Activated naive CD8-positive, alpha-beta T cell treated with anti-CD3 and anti-CD28 coated beads, Interleukin-2, amount 50 U/mL, for 24 hours (primary cell): ENCODE data around the gene FNBP1.
A peak's percentile ranks its signal among the peaks of the same experiment; 100 is the strongest.

ENCODE experiments used
- ATAC-seq: fragments of 150-1000 bp; cut with Tn5 transposase; one replicate; pipeline ENCODE4 v1.10.0; 2021
- DNase-seq: peaks from one replicate; pipeline ENCODE4 v3.0.0; 2021
- H3K27ac Mint-ChIP-seq: one replicate; pipeline ENCODE4 v1.8.0; 2021; ENCODE audit warnings: mild to moderate bottlenecking, mixed read lengths
- H3K27me3 Mint-ChIP-seq: one replicate; pipeline ENCODE4 v1.8.0; 2021; ENCODE audit warnings: mixed read lengths
- H3K36me3 Mint-ChIP-seq: one replicate; pipeline ENCODE4 v1.8.0; 2021; ENCODE audit warnings: low read depth, mixed read lengths
- H3K4me1 Mint-ChIP-seq: one replicate; pipeline ENCODE4 v1.8.0; 2021; ENCODE audit warnings: mixed read lengths
- H3K4me3 Mint-ChIP-seq: one replicate; pipeline ENCODE4 v1.8.0; 2021; ENCODE audit warnings: mild to moderate bottlenecking, moderate library complexity, mixed read lengths
- H3K9me3 Mint-ChIP-seq: one replicate; pipeline ENCODE4 v1.8.0; 2021; ENCODE audit warnings: mixed read lengths

Gene FNBP1

GRCh38 chr9:129864991-129865647, 177.9 kb downstream of the FNBP1 start:
- ATAC-seq (no peak), DNase-seq (no peak)
- peaks cover 84% of the 10 kb centered on the region for H3K4me1 Mint-ChIP-seq
- peaks cover 36% of the 10 kb centered on the region for H3K36me3 Mint-ChIP-seq
- H3K4me3 Mint-ChIP-seq = no peak overlapping the region
- H3K27me3 Mint-ChIP-seq = no peaks in the 10 kb centered on the region
- H3K9me3 Mint-ChIP-seq = no peaks in the 10 kb centered on the region
- peak overlapping the region; percentile 89 for H3K27ac Mint-ChIP-seq

GRCh38 chr9:129863059-129863690, 179.8 kb downstream of the FNBP1 start:
- peaks cover 42% of the 10 kb centered on the region for H3K36me3 Mint-ChIP-seq
- peaks cover 72% of the 10 kb centered on the region for H3K4me1 Mint-ChIP-seq
- H3K9me3 Mint-ChIP-seq = no peaks in the 10 kb centered on the region
- H3K4me3 Mint-ChIP-seq = peak overlapping the region; percentile 44
- peak overlapping the region; percentile 85 for H3K27ac Mint-ChIP-seq
- ATAC-seq (peak; percentile 88), DNase-seq (peak; percentile 75)
- no peaks in the 10 kb centered on the region for H3K27me3 Mint-ChIP-seq

GRCh38 chr9:129861447-129861827, 181.6 kb downstream of the FNBP1 start:
- Mint-ChIP-seq H3K27me3 (no peaks in the 10 kb centered on the region), H3K36me3 (peaks cover 48% of the 10 kb centered on the region), H3K4me3 (no peak overlapping the region), H3K4me1 (peaks cover 64% of the 10 kb centered on the region), H3K9me3 (no peaks in the 10 kb centered on the region), H3K27ac (peak overlapping the region; percentile 82)
- no peak for ATAC-seq
- no peak for DNase-seq

- H3K27me3 Mint-ChIP-seq = no peaks in the 10 kb centered on the region
- DNase-seq (peak; percentile 56), ATAC-seq (peak; percentile 74)
- H3K27ac Mint-ChIP-seq = peak overlapping the region; percentile 82
- no peaks in the 10 kb centered on the region for H3K9me3 Mint-ChIP-seq
- peak overlapping the region; percentile 5 for H3K4me3 Mint-ChIP-seq
- peaks cover 49% of the 10 kb centered on the region for H3K36me3 Mint-ChIP-seq
- peaks cover 63% of the 10 kb centered on the region for H3K4me1 Mint-ChIP-seq
These were observed 182.1 kb downstream of the FNBP1 start for GRCh38 chr9:129860653-129861446.

- H3K4me1 Mint-ChIP-seq = peaks cover 69% of the 10 kb centered on the region
- H3K27ac Mint-ChIP-seq = no peak overlapping the region
- no peaks in the 10 kb centered on the region for H3K9me3 Mint-ChIP-seq
- no peaks in the 10 kb centered on the region for H3K27me3 Mint-ChIP-seq
- ATAC-seq = no peak
- no peak overlapping the region for H3K4me3 Mint-ChIP-seq
- DNase-seq = no peak
- peaks cover 52% of the 10 kb centered on the region for H3K36me3 Mint-ChIP-seq
These were observed 184.6 kb downstream of the FNBP1 start for GRCh38 chr9:129858167-129858962.

GRCh38 chr9:129857207-129857606, 185.8 kb downstream of the FNBP1 start:
- Mint-ChIP-seq H3K27ac (no peak overlapping the region), H3K4me1 (peaks cover 65% of the 10 kb centered on the region), H3K9me3 (no peaks in the 10 kb centered on the region), H3K27me3 (no peaks in the 10 kb centered on the region), H3K4me3 (no peak overlapping the region), H3K36me3 (peaks cover 51% of the 10 kb centered on the region)
- ATAC-seq (no peak), DNase-seq (no peak)

- DNase-seq = no peak
- Mint-ChIP-seq H3K27ac (peak overlapping the region; percentile 87), H3K4me1 (peaks cover 40% of the 10 kb centered on the region), H3K4me3 (peak overlapping the region; percentile 52), H3K9me3 (no peaks in the 10 kb centered on the region), H3K27me3 (no peaks in the 10 kb centered on the region), H3K36me3 (peaks cover 52% of the 10 kb centered on the region)
- peak; percentile 65 for ATAC-seq
These were observed 188.3 kb downstream of the FNBP1 start for GRCh38 chr9:129854588-129855110.

GRCh38 chr9:129853614-129854013, 189.4 kb downstream of the FNBP1 start:
- H3K27ac Mint-ChIP-seq = peak overlapping the region; percentile 87
- peaks cover 41% of the 10 kb centered on the region for H3K4me1 Mint-ChIP-seq
- H3K27me3 Mint-ChIP-seq = no peaks in the 10 kb centered on the region
- no peak overlapping the region for H3K4me3 Mint-ChIP-seq
- DNase-seq (no peak), ATAC-seq (no peak)
- peaks cover 49% of the 10 kb centered on the region for H3K36me3 Mint-ChIP-seq
- H3K9me3 Mint-ChIP-seq = no peaks in the 10 kb centered on the region

- DNase-seq (no peak), ATAC-seq (no peak)
- H3K4me1 Mint-ChIP-seq = peaks cover 42% of the 10 kb centered on the region
- no peak overlapping the region for H3K27ac Mint-ChIP-seq
- no peak overlapping the region for H3K4me3 Mint-ChIP-seq
- H3K9me3 Mint-ChIP-seq = no peaks in the 10 kb centered on the region
- H3K36me3 Mint-ChIP-seq = peaks cover 46% of the 10 kb centered on the region
- no peaks in the 10 kb centered on the region for H3K27me3 Mint-ChIP-seq
These were observed 190.4 kb downstream of the FNBP1 start for GRCh38 chr9:129852579-129852978.

GRCh38 chr9:129851821-129852220, 191.2 kb downstream of the FNBP1 start:
- no peak for DNase-seq
- Mint-ChIP-seq H3K4me1 (peaks cover 38% of the 10 kb centered on the region), H3K27ac (no peak overlapping the region)

GRCh38 chr9:129850821-129851550, 192.0 kb downstream of the FNBP1 start:
- Mint-ChIP-seq H3K4me1 (peaks cover 30% of the 10 kb centered on the region), H3K27me3 (no peaks in the 10 kb centered on the region), H3K4me3 (no peak overlapping the region), H3K27ac (no peak overlapping the region), H3K9me3 (no peaks in the 10 kb centered on the region), H3K36me3 (peaks cover 34% of the 10 kb centered on the region)
- DNase-seq (no peak), ATAC-seq (no peak)

More at GRCh38 chr9:129851821-129852220, 191.2 kb downstream of the FNBP1 start:
- H3K9me3 Mint-ChIP-seq = no peaks in the 10 kb centered on the region
- H3K36me3 Mint-ChIP-seq = peaks cover 41% of the 10 kb centered on the region
- no peaks in the 10 kb centered on the region for H3K27me3 Mint-ChIP-seq
- no peak overlapping the region for H3K4me3 Mint-ChIP-seq
- no peak for ATAC-seq

GRCh38 chr9:129849901-129850300, 193.1 kb downstream of the FNBP1 start:
- H3K27me3 Mint-ChIP-seq = no peaks in the 10 kb centered on the region

GRCh38 chr9:129848712-129849441, 194.1 kb downstream of the FNBP1 start:
- ATAC-seq (no peak), DNase-seq (no peak)
- no peak overlapping the region for H3K4me3 Mint-ChIP-seq
- no peak overlapping the region for H3K27ac Mint-ChIP-seq
- H3K27me3 Mint-ChIP-seq = no peaks in the 10 kb centered on the region
- H3K36me3 Mint-ChIP-seq = peaks cover 19% of the 10 kb centered on the region
- H3K4me1 Mint-ChIP-seq = peaks cover 21% of the 10 kb centered on the region
- H3K9me3 Mint-ChIP-seq = no peaks in the 10 kb centered on the region

More at GRCh38 chr9:129849901-129850300, 193.1 kb downstream of the FNBP1 start:
- no peak for DNase-seq
- no peak overlapping the region for H3K4me3 Mint-ChIP-seq
- no peak overlapping the region for H3K27ac Mint-ChIP-seq
- ATAC-seq = no peak
- peaks cover 26% of the 10 kb centered on the region for H3K4me1 Mint-ChIP-seq
- H3K9me3 Mint-ChIP-seq = no peaks in the 10 kb centered on the region
- H3K36me3 Mint-ChIP-seq = peaks cover 26% of the 10 kb centered on the region
